Dedifferentiated amniotic fluid mesenchymal stem cell (primary cell): ENCODE results near the gene MEF2A.
"Not testable (repeated sequence)": the region's sequence is repeated elsewhere in the genome, so short reads cannot be mapped to it uniquely, and the experiment has no call there.

Experiments
- DNase-seq: peaks from one replicate; pipeline ENCODE4 v3.0.0-alpha.2; 2016; ENCODE audit errors: extremely low spot score

MEF2A gene

DNA sequence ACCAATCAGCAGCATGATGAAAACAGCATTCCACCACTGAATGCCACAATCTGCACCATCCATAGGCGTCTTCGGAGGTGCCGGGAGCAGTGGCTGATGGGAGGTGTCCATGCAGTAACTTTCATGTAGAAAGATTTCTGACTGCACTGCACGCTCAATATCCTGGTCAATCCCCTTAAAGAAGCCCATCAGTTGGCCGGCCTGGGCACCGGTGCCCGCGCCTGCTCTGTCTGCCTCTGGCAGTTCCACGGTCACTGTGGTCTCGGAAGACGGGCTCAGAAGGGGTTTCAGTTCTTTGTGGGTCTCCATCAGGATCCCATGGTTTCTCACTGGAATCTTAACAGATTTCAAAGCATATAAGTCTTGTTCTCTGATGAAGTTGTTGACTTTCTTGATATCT lies 163.5 kb downstream of the MEF2A start:
- no peak for DNase-seq

- DNase-seq: peak; percentile 54
These were observed 164.1 kb downstream of the MEF2A start for GRCh38 chr15:99729920-99730319.

DNA sequence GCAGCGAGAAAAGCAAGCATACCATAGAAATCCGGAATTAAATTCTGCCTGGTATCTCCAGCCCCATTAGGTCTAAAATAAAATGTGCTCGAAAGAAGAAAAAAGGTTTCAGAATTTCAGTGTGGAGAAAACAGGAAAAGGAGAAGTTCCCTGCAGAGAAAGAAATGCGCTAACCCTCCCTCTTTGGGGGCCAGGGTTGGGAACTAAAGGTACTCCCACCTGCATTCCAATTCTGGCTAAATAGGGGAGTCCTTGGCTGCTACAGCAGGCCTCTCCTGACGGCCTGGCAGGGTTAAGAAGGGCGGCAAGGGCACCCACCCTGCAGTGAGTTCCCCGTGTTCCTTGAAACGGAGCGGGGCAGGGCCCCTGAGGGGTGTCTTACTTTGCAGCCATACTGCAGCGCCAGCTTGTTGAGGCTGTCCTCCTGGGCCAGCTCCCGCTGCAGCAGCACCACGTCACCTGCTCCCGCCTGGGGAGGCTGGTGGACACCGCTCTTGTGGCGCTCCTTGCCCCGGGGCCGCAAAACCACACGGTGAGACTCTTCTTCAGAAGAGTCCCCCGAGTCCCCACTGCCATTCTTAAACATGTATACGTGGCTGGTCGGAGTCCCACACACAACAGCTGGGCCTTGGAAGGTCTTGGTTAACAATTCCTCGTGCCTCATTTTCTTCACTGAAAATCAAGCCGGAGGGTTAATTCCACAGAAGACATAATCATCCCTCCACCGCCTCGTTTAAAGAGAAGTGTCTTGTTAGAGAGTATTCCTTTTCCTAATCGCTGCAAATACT lies 165.7 kb downstream of the MEF2A start:
- DNase-seq: no peak

DNA sequence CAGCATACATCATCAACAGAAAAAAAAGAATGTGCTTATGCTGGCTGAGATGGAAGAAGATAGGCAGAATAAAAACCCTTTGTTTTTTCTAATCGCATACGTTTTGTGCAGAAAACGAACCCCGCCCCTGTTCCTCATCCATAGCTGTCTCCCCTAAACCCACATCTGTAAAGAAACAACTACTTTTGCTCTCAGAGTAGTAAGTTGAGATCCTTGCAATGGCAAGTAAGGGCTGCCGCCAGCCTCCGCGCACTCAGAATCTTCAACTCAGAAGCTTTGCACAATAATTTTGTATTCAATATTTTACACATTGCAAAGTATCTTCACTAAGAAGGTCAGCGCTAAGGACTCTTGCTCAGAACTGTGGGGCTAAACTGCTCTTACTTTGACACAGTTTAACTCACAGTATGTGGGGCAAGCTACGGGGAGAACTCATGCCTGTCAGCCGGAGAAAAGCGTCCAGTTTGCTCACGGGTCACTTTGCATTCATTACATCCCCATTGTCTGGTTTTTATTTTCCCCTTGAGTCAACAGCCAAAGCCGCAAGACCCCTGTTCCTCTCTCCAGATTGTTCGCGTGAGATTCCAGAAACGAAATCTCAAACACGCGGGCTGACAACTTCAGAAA lies 166.5 kb downstream of the MEF2A start:
- DNase-seq: peak; percentile 42

DNA sequence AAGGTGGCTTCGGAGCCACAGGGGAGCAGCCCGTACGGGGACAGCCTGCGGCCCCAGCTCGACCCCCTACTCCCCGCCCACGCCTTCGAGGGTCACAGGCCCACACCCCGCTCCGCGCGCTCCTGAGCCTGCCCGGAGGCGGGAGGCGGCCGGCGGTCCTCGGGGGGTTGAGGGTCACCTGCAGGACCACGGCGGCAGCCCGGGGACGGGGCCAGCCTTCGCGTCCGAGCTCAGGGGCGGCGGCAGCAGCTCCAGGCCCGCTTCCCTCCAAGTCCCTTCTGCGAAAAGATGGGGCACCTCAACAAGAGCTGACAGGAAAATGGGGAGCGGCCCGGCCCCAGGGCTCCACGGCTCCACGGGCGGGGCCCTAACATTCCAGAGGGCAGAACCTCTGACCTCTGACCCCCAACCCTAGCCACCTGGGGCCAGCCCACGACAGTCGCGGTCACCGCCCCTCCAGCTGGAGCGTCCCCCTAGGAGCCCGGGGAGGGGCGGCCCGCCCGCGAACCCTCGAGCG lies 167.0 kb downstream of the MEF2A start:
- no peak for DNase-seq

DNA sequence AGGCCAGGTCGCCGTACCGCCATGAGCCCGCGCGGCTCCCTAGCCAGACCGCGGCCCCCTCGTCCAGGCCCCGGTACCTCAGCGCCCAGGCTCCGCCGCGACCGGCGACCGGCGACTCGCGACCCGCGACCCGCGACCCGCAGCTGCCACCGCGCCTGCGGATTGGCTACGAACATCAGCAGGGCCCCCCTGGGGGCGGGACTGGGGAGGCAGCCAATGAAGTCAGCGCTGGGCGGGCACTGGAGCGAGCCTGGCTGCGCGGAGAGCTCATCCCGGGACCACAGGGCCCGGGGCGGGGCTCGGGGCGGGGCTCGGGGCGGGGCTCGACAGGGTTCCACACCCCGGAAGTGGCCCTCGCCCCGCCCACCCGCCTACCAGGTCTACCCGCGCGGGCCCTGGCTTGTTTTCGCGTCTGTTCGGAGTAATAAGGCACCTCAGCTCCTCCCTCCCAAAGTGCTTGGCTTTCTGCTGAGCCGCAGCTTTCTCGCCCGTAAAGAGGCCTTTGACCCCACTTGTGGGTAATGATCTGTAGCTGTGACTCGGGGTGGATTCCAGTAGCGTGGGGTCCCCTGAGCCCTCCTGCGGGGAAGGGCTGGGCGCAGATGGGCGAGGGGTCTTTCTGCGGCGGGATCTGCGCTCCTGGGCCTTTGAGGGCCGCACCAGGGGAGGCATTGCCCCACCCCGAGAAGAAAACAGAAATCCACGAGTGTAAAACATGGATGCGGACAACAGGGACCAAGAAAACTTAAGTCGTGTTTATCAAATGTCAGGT lies 167.7 kb downstream of the MEF2A start, which contains the start of gene LYSMD4:
Gene LYSMD4 (minus strand): TSS at position 170 of the 772 bp plus-strand sequence. CDS start 1,438 bp downstream, outside the sequence.
- peak; percentile 87 for DNase-seq

GRCh38 chr15:99734040-99734291 lies 168.2 kb downstream of the MEF2A start:
- not testable (repeated sequence) for DNase-seq

DNA sequence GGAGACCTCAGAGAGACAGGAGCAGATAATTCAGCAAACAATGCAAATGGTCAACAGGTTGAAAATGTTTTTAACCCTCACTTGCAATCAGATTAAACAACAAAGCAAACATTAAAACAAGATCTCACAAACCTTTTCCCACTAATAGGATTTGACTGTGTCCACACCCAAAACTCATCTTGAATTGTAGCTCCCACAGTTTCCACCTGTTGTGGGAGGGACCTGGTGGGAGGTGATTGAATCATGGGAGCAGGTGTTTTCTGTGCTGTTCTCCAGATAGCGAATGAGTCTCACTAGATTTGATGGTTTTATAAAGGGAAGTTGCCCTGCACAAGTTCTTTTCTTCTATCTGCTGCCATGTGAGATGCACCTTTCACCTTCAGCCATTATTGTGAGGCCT lies 168.8 kb downstream of the MEF2A start:
- DNase-seq: no peak

DNA sequence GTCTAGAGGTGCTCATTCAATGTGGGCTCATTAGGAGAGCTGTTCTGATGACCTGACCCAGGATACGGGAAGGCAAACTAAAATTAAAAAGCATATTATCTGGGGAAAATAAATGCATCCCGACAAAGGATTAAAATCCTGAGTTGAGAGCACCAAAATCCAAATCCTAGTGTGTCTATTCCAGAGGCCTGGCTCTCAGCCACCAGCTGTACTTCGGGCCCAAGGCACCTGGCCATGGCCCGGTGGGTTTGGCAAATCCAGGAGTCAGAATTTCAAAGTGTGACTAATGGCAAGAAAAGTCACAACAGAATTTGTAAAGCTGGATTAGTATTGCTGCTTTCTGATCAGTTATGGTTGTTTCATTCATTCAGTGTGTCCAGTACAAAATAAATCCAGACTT lies 170.1 kb downstream of the MEF2A start:
- DNase-seq: no peak

DNA sequence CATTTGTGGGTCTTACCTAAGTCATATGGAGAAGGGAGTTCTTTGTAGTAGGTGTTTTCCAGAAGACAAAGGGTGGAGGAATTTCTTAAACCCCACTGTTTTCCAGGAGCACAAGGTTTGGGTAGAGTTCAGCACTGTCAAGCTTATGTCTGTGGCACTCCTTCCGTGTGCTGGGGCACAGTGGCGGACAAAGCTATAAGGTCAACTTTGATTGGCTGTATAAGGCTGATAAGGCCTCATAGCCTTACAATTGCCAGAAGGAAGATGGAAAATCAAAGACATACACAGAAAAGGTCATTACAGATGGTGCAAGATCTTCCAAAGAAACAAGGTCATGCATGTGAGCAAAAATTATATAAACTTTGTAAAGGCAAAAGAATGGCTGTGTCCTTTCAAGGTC lies 170.9 kb downstream of the MEF2A start:
- no peak for DNase-seq

- DNase-seq: no peak
These were observed 172.4 kb downstream of the MEF2A start for GRCh38 chr15:99738021-99738847.

GRCh38 chr15:99741835-99742234 lies 176.1 kb downstream of the MEF2A start:
- DNase-seq: no peak

DNA sequence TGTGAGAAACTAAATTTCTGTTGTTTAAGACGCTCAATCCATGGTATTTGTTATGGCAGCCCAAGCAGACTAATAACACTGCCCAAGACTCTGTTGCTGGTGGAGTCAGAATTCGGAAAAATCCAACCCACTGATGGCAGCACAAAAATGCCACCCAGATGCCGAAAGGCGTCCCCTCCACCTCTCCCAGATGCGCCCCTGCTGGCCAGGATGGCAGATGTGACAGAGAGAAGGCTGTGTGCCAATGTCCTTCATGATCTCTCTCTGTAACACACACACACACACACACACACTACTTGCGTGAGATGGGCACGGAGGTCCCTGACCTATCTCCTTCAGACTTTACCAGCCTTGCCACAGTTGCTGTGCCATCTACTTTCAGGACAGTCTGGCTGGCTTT lies 178.4 kb downstream of the MEF2A start:
- no peak for DNase-seq

DNA sequence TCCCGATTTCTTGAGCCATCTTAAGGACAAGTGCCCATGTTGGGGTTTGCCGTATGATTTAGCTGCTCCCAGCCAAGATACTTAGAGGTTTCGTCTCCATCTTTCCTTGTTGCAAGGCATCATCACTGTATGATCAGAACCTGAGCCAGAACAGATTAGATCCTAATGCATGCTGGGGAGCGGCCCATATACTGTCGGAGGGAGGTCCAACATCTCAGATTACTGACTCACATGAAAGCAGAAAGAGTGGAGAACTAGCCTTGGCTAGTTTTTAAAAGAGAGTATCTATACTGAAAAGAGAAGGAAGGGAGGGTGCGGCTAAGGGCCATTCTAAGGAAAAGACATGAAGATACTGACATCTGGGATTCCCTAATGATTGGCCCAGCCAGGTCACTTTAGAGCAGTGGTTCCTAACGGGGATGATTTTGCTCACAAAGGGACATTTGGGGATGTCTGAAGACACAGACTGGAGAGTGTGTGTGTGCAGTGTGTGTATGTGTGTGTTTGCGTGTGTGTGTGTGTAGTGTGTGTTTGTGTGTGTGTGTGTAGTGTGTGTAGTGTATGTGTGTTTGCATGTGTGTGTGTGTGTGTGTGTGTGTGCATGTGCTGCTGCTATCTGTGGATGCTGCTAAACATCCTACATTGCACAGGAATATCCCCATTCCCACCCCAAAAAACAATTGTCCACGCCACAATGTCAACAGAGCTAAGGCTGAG lies 179.7 kb downstream of the MEF2A start:
- DNase-seq: no peak

DNA sequence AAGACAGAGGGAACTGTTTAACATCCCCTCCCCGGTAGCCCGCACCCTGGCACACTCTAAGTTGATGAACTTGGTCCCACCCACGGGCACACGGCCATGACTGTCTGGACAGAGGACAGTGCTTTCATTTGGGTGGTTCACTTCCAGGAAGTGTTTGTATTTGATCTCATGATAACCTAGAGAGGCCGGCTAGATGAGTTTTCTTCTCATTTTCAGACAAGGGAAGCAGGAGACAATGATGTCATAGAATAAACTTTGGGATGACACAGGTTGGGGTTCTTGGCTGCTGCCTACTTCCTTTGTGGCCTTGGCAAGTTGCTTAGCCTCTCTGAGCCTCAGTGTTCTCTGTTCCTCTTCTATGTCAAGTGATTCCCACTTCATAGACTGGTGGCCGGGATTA lies 183.6 kb downstream of the MEF2A start:
- DNase-seq: no peak

GRCh38 chr15:99750326-99750725 lies 184.5 kb downstream of the MEF2A start:
- not testable (repeated sequence) for DNase-seq

- no peak for DNase-seq
These were observed 186.8 kb downstream of the MEF2A start for GRCh38 chr15:99752556-99752955.

DNA sequence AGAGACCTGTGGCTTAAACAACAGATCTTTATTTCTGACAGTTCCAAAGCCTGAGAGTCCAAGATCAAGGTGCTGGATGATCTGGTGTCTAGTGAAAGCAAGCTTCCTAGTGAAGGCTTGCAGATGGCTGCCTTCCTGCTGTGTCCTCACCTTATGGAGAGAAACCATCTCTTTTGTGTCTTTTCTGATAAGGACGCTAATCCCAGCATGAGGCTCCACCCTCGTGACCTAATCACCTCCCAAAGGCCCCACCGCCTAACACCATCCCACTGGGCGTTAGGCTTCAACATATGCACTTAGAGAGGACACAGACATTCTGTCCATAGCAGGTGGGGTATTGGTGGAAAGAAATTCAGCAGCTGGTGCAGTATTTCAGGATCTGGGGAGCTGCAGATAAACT lies 187.3 kb downstream of the MEF2A start:
- no peak for DNase-seq

GRCh38 chr15:99755692-99756409 lies 190.1 kb downstream of the MEF2A start:
- DNase-seq: peak; percentile 73

GRCh38 chr15:99762288-99762687 lies 196.5 kb downstream of the MEF2A start:
- no peak for DNase-seq
